Thyroid gland (tissue), 4 donors: ENCODE measurements around the gene DOK6.
A peak's percentile ranks its signal among the peaks of the same experiment; 100 is the strongest.

Experiments
- POLR2A ChIP-seq, 2 donors: fragments of 450-650 bp; IDR thresholded peaks; one replicate each; pipeline ENCODE4 v1.6.1; 2017; ENCODE audit warnings: antibody characterized with exemption in 2 of 2, mild to moderate bottlenecking in 2 of 2, moderate library complexity in 1 of 2
- TF ChIP-seq, protein P1 (sequence below), 6 experiments: fragments of 200-600 bp in 3 of 6; fragments of 450-650 bp in 3 of 6; sonication (generic) in 3 of 6; IDR thresholded peaks; one replicate each; pipeline ENCODE4 v1.5.1; 2016 to 2019; ENCODE audit warnings: antibody characterized with exemption in 6 of 6, mild to moderate bottlenecking in 2 of 6, inconsistent platforms in 1 of 6, moderate library complexity in 1 of 6

DNA sequence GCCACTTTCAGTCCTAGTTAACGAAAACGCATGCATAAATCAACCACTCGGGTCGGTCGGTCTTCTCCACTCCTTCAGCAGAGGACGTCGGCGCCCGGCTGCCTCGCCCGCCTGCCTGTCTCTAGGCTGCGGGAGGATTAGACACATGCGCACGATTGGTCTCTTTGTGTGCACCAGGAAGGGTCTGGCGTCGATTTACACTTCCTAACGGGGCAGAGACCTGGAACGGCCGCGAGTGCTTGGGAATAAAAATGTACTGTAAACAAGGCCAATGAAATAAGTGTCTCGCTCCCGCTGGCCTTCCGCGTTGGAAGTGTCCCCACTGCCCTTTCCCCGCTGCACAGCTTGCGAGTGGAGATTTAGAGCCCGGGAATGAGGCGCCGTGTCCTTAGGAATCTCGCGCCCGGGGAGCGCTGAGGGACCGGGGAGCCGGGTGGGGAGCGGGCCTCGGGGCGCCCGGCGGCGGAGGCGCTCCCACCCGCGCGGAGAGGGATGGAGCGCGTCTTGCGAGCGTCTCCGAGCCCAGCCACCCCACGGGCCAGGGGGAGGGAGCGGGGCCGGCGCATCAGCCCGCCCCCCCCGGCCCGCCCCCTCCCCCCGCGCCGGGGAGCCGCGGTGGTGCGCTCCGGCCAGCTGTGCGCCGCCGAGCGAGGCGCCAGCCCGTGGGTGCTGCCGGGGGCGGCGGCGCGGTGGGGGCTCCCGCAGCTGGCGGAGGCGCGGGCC is at the start of gene DOK6:
- TF ChIP-seq, protein P1, sequence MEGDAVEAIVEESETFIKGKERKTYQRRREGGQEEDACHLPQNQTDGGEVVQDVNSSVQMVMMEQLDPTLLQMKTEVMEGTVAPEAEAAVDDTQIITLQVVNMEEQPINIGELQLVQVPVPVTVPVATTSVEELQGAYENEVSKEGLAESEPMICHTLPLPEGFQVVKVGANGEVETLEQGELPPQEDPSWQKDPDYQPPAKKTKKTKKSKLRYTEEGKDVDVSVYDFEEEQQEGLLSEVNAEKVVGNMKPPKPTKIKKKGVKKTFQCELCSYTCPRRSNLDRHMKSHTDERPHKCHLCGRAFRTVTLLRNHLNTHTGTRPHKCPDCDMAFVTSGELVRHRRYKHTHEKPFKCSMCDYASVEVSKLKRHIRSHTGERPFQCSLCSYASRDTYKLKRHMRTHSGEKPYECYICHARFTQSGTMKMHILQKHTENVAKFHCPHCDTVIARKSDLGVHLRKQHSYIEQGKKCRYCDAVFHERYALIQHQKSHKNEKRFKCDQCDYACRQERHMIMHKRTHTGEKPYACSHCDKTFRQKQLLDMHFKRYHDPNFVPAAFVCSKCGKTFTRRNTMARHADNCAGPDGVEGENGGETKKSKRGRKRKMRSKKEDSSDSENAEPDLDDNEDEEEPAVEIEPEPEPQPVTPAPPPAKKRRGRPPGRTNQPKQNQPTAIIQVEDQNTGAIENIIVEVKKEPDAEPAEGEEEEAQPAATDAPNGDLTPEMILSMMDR (IDR thresholded peaks at IDR 0.05), result no peak
- peak in 1 of 2 donors; percentile 26 for TF ChIP-seq POLR2A (IDR thresholded peaks at IDR 0.05)
